Activated CD4-positive, alpha-beta T cell treated with anti-CD3 and anti-CD28 coated beads, Interleukin-2, amount 10 ng/mL, durations not matched to agents 7 days and 5 days (primary cell): ENCODE measurements around the gene CMIP. TPM values are rescaled to one million over a fixed set of nuclear protein-coding genes. Genes with fewer than 3 reads are reported as not detected.

Experiments used
- CTCF ChIA-PET: fragments of 350-600 bp; sonication (Branson Sonifier 250); formaldehyde crosslinking; loops from one replicate; lab custom pipeline; 2021; ENCODE audit warnings: antibody characterized with exemption; lab: Charles Lee
- POLR2A ChIA-PET: fragments of 350-600 bp; sonication (Branson Sonifier 250); formaldehyde crosslinking; loops from one replicate; lab custom pipeline; 2021; ENCODE audit warnings: antibody characterized with exemption; lab: Charles Lee
- DNase-seq: peaks from one replicate; pipeline ENCODE4 v3.0.0-alpha.2; 2020
- H3K27ac Mint-ChIP-seq: one replicate; pipeline ENCODE4 v1.8.0; 2021; ENCODE audit warnings: mild to moderate bottlenecking, moderate library complexity, mixed read lengths
- H3K27me3 Mint-ChIP-seq: one replicate; pipeline ENCODE4 v1.8.0; 2021; ENCODE audit warnings: mixed read lengths
- H3K36me3 Mint-ChIP-seq: one replicate; pipeline ENCODE4 v1.8.0; 2021; ENCODE audit warnings: low read depth, mixed read lengths
- H3K4me1 Mint-ChIP-seq: one replicate; pipeline ENCODE4 v1.8.0; 2021; ENCODE audit warnings: mixed read lengths
- H3K4me3 Mint-ChIP-seq: one replicate; pipeline ENCODE4 v1.8.0; 2021; ENCODE audit warnings: mild to moderate bottlenecking, moderate library complexity, mixed read lengths
- H3K9me3 Mint-ChIP-seq: one replicate; pipeline ENCODE4 v1.8.0; 2021; ENCODE audit warnings: mixed read lengths
- total RNA-seq, 2 experiments: library from RNA; stranded (reverse); gene quantifications; one replicate each; pipeline ENCODE4 v1.2.3, GENCODE V29; 2021

Gene CMIP
- total RNA-seq, 2 experiments from 2014 or later: 44.7 to 46.8 TPM

GRCh38 chr16:81539009-81539758 is 94.6 kb downstream of the CMIP start:
- CTCF ChIA-PET: no interaction called here
- H3K4me1 Mint-ChIP-seq: peaks cover 6% of the 10 kb centered on the region

GRCh38 chr16:81539759-81540472 is 95.3 kb downstream of the CMIP start:
- POLR2A ChIA-PET: no interaction called here
- H3K4me1 Mint-ChIP-seq: peaks cover 10% of the 10 kb centered on the region
- no peak overlapping the region for H3K4me3 Mint-ChIP-seq
- DNase-seq: no peak
- H3K9me3 Mint-ChIP-seq: no peaks in the 10 kb centered on the region
- H3K27me3 Mint-ChIP-seq: no peaks in the 10 kb centered on the region
- CTCF ChIA-PET: interaction anchor here (0.6 kb wide), 1 partner anchor 16 kb away, joined by 3 read pairs; no protein-coding TSS in a partner anchor
- no peaks in the 10 kb centered on the region for H3K36me3 Mint-ChIP-seq
- H3K27ac Mint-ChIP-seq: no peak overlapping the region

More at GRCh38 chr16:81539009-81539758, 94.6 kb downstream of the CMIP start:
- DNase-seq: no peak
- H3K9me3 Mint-ChIP-seq: no peaks in the 10 kb centered on the region
- H3K36me3 Mint-ChIP-seq: no peaks in the 10 kb centered on the region
- H3K27ac Mint-ChIP-seq: no peak overlapping the region
- H3K27me3 Mint-ChIP-seq: no peaks in the 10 kb centered on the region
- no peak overlapping the region for H3K4me3 Mint-ChIP-seq
- POLR2A ChIA-PET: no interaction called here

GRCh38 chr16:81541314-81541713 is 96.7 kb downstream of the CMIP start:
- H3K36me3 Mint-ChIP-seq: no peaks in the 10 kb centered on the region
- no peak overlapping the region for H3K27ac Mint-ChIP-seq
- H3K4me3 Mint-ChIP-seq: no peak overlapping the region
- no peaks in the 10 kb centered on the region for H3K9me3 Mint-ChIP-seq
- POLR2A ChIA-PET: no interaction called here
- CTCF ChIA-PET: interaction anchor here (0.7 kb wide), 1 partner anchor 9 kb away, joined by 3 read pairs; no protein-coding TSS in a partner anchor
- no peak for DNase-seq
- no peaks in the 10 kb centered on the region for H3K27me3 Mint-ChIP-seq
- H3K4me1 Mint-ChIP-seq: peaks cover 13% of the 10 kb centered on the region

- ChIA-PET CTCF (interaction anchor here (0.7 to 1.1 kb wide), 2 partner anchors 14 to 36 kb away, joined by 3 read pairs; no protein-coding TSS in a partner anchor), POLR2A (no interaction called here)
- Mint-ChIP-seq H3K27me3 (no peaks in the 10 kb centered on the region), H3K27ac (no peak overlapping the region), H3K4me3 (no peak overlapping the region), H3K9me3 (no peaks in the 10 kb centered on the region), H3K4me1 (peaks cover 15% of the 10 kb centered on the region), H3K36me3 (no peaks in the 10 kb centered on the region)
- no peak for DNase-seq
Measured at GRCh38 chr16:81542609-81543570, 98.3 kb downstream of the CMIP start.

GRCh38 chr16:81543571-81543970 is 99.0 kb downstream of the CMIP start:
- no peak overlapping the region for H3K27ac Mint-ChIP-seq
- CTCF ChIA-PET: interaction anchor here (0.7 to 1.1 kb wide), 2 partner anchors 15 to 36 kb away, joined by 3 read pairs; no protein-coding TSS in a partner anchor

GRCh38 chr16:81544261-81544660 is 99.7 kb downstream of the CMIP start:
- no peaks in the 10 kb centered on the region for H3K9me3 Mint-ChIP-seq
- H3K4me3 Mint-ChIP-seq: no peak overlapping the region
- no peak overlapping the region for H3K27ac Mint-ChIP-seq
- no peaks in the 10 kb centered on the region for H3K27me3 Mint-ChIP-seq
- no peaks in the 10 kb centered on the region for H3K36me3 Mint-ChIP-seq
- no peak for DNase-seq
- H3K4me1 Mint-ChIP-seq: peaks cover 15% of the 10 kb centered on the region
- ChIA-PET POLR2A (no interaction called here), CTCF (interaction anchor here (1.1 kb wide), 1 partner anchor 16 kb away, joined by 3 read pairs; no protein-coding TSS in a partner anchor)

More at GRCh38 chr16:81543571-81543970, 99.0 kb downstream of the CMIP start:
- Mint-ChIP-seq H3K4me3 (no peak overlapping the region), H3K36me3 (no peaks in the 10 kb centered on the region), H3K4me1 (peaks cover 15% of the 10 kb centered on the region), H3K27me3 (no peaks in the 10 kb centered on the region), H3K9me3 (no peaks in the 10 kb centered on the region)
- no peak for DNase-seq
- POLR2A ChIA-PET: no interaction called here

GRCh38 chr16:81544700-81545271 is 100.2 kb downstream of the CMIP start:
- no peaks in the 10 kb centered on the region for H3K9me3 Mint-ChIP-seq
- H3K27ac Mint-ChIP-seq: no peak overlapping the region
- POLR2A ChIA-PET: no interaction called here

GRCh38 chr16:81545470-81546250 is 101.1 kb downstream of the CMIP start:
- no peak for DNase-seq
- Mint-ChIP-seq H3K27me3 (no peaks in the 10 kb centered on the region), H3K4me1 (peaks cover 18% of the 10 kb centered on the region), H3K9me3 (no peaks in the 10 kb centered on the region), H3K27ac (no peak overlapping the region), H3K36me3 (no peaks in the 10 kb centered on the region), H3K4me3 (no peak overlapping the region)
- ChIA-PET CTCF (interaction anchor here (0.7 to 1.2 kb wide), 3 partner anchors 9 to 194 kb away, joined by 3 to 4 read pairs (median 3); no protein-coding TSS in a partner anchor), POLR2A (no interaction called here)

More at GRCh38 chr16:81544700-81545271, 100.2 kb downstream of the CMIP start:
- peaks cover 16% of the 10 kb centered on the region for H3K4me1 Mint-ChIP-seq
- no peaks in the 10 kb centered on the region for H3K27me3 Mint-ChIP-seq
- DNase-seq: no peak
- no peak overlapping the region for H3K4me3 Mint-ChIP-seq
- CTCF ChIA-PET: interaction anchor here (0.7 kb wide), 1 partner anchor 195 kb away, joined by 3 read pairs; no protein-coding TSS in a partner anchor
- H3K36me3 Mint-ChIP-seq: no peaks in the 10 kb centered on the region

GRCh38 chr16:81546781-81547180 is 102.2 kb downstream of the CMIP start:
- Mint-ChIP-seq H3K36me3 (peaks cover 2% of the 10 kb centered on the region), H3K27me3 (no peaks in the 10 kb centered on the region), H3K9me3 (no peaks in the 10 kb centered on the region), H3K4me1 (peaks cover 23% of the 10 kb centered on the region), H3K27ac (no peak overlapping the region), H3K4me3 (no peak overlapping the region)
- ChIA-PET POLR2A (no interaction called here), CTCF (interaction anchor here (1.0 to 1.2 kb wide), 2 partner anchors 8 to 25 kb away, joined by 3 to 4 read pairs; no protein-coding TSS in a partner anchor)
- no peak for DNase-seq

- CTCF ChIA-PET: interaction anchor here (1.0 kb wide), 1 partner anchor 19 kb away, joined by 4 read pairs; no protein-coding TSS in a partner anchor
- Mint-ChIP-seq H3K4me3 (no peak overlapping the region), H3K4me1 (peaks cover 25% of the 10 kb centered on the region)
Measured at GRCh38 chr16:81547194-81547938, 102.8 kb downstream of the CMIP start.

GRCh38 chr16:81547939-81548216 is 103.3 kb downstream of the CMIP start:
- Mint-ChIP-seq H3K36me3 (peaks cover 4% of the 10 kb centered on the region), H3K4me1 (peaks cover 29% of the 10 kb centered on the region), H3K9me3 (peaks cover 2% of the 10 kb centered on the region), H3K27me3 (no peaks in the 10 kb centered on the region), H3K27ac (no peak overlapping the region), H3K4me3 (no peak overlapping the region)
- CTCF ChIA-PET: interaction anchor here (0.6 to 1.0 kb wide), 3 partner anchors 19 to 1424 kb away, joined by 3 to 4 read pairs (median 3); no protein-coding TSS in a partner anchor
- no peak for DNase-seq
- POLR2A ChIA-PET: interaction anchor here (0.6 kb wide), 1 partner anchor 131 kb away, joined by 3 read pairs; no protein-coding TSS in a partner anchor

More at GRCh38 chr16:81547194-81547938, 102.8 kb downstream of the CMIP start:
- Mint-ChIP-seq H3K27me3 (no peaks in the 10 kb centered on the region), H3K27ac (no peak overlapping the region), H3K36me3 (peaks cover 2% of the 10 kb centered on the region), H3K9me3 (peaks cover under 1% of the 10 kb centered on the region)
- POLR2A ChIA-PET: interaction anchor here (0.6 kb wide), 1 partner anchor 130 kb away, joined by 3 read pairs; no protein-coding TSS in a partner anchor
- no peak for DNase-seq
